HepG2 (cell line): ENCODE data around the gene GPD1. TPM values are rescaled to one million over a fixed set of nuclear protein-coding genes. Genes with fewer than 3 reads are reported as not detected.

Experiments
- AHR ChIP-seq: IDR thresholded peaks from 2 replicates; pipeline ENCODE4 v1.6.1; 2018; ENCODE audit warnings: missing genetic modification reagents, missing compliant biosample characterization
- GATAD2A ChIP-seq: IDR thresholded peaks from 2 replicates; pipeline ENCODE4 v1.6.1; 2016
- HIVEP1 ChIP-seq: sonication (generic); formaldehyde crosslinking; IDR thresholded peaks from 2 replicates; pipeline ENCODE4 v1.4.0; 2020; ENCODE audit warnings: mild to moderate bottlenecking, missing genetic modification reagents
- PHB2 ChIP-seq: fragments of 450-650 bp; IDR thresholded peaks from 2 replicates; pipeline ENCODE4 v1.6.1; 2018; ENCODE audit not compliant: partially characterized antibody
- PHF8 ChIP-seq: sonication (generic); formaldehyde crosslinking; IDR thresholded peaks from 2 replicates; pipeline ENCODE4 v1.5.0; 2020; ENCODE audit warnings: missing genetic modification reagents
- RXRA ChIP-seq: sonication (generic); formaldehyde crosslinking; IDR thresholded peaks from 2 replicates; pipeline ENCODE4 v1.5.1; 2020; ENCODE audit warnings: missing genetic modification reagents
- SP140L ChIP-seq: sonication (generic); formaldehyde crosslinking; IDR thresholded peaks from 2 replicates; pipeline ENCODE4 v1.4.0; 2020; ENCODE audit warnings: missing genetic modification reagents, borderline replicate concordance
- TAF15 ChIP-seq: fragments of 200-400 bp; formaldehyde crosslinking; IDR thresholded peaks from one replicate; pipeline ENCODE4 v1.6.1; 2018; ENCODE audit warnings: mild to moderate bottlenecking, low read depth, low read length; ENCODE audit not compliant: poor library complexity, severe bottlenecking
- ZEB1 ChIP-seq: IDR thresholded peaks from 2 replicates; pipeline ENCODE4 v1.6.1; 2012; ENCODE audit warnings: mild to moderate bottlenecking, low read depth, inconsistent platforms; ENCODE audit not compliant: insufficient replicate concordance
- ZFP37 ChIP-seq: sonication (generic); formaldehyde crosslinking; IDR thresholded peaks from 2 replicates; pipeline ENCODE4 v1.4.0; 2020; ENCODE audit warnings: missing genetic modification reagents, borderline replicate concordance
- polyA plus RNA-seq, 8 experiments: library from polyadenylated mRNA; depleted of rRNA in 3 of 8; stranded (reverse) in 7 of 8; unstranded in 1 of 8; fragments of >200 nt; fragmentation: Illumina TruSeq in 4 of 8; extraction: Trizol in 4 of 8; gene quantifications; 2 replicates each; pipeline versions ENCODE4 v1.2.1 to v1.2.3, GENCODE V29; 2011 to 2016; ENCODE audit warnings: low read depth in 4 of 8, missing spikeins in 1 of 8, mixed read lengths in 1 of 8; ENCODE audit not compliant: insufficient read depth in 1 of 8
- total RNA-seq, 5 experiments: library from RNA; depleted of rRNA; stranded (reverse); fragments of >200 nt; fragmentation: Illumina TruSeq; extraction: Trizol; gene quantifications; 2 replicates each; pipeline ENCODE4 v1.2.3, GENCODE V29; 2016; ENCODE audit warnings: low read depth in 1 of 5
- TF ChIP-seq, protein P1 (sequence below): sonication (generic); formaldehyde crosslinking; IDR thresholded peaks from 2 replicates; pipeline ENCODE4 v1.4.0; 2020; ENCODE audit warnings: missing genetic modification reagents
- TF ChIP-seq, protein P2 (sequence below): IDR thresholded peaks from 2 replicates; pipeline ENCODE4 v1.6.1; 2018; ENCODE audit warnings: missing genetic modification reagents, mild to moderate bottlenecking, missing compliant biosample characterization
- TF ChIP-seq, protein P3 (sequence below): sonication (generic); formaldehyde crosslinking; IDR thresholded peaks from 2 replicates; pipeline ENCODE4 v1.4.0; 2020; ENCODE audit warnings: missing genetic modification reagents
- TF ChIP-seq, protein P4 (sequence below): sonication (generic); formaldehyde crosslinking; IDR thresholded peaks from 2 replicates; pipeline ENCODE4 v1.4.0; 2020; ENCODE audit warnings: missing genetic modification reagents
- TF ChIP-seq, protein P5 (sequence below): IDR thresholded peaks from 2 replicates; pipeline ENCODE4 v1.6.1; 2016; ENCODE audit warnings: missing biosample characterization, missing genetic modification reagents, low read depth

GPD1 gene
- total and polyA plus RNA-seq, 2 of the 13 experiments (the other 11 are each of a cell fraction or from before 2014, with no cell fraction given), result 3.7 to 30.6 TPM

DNA sequence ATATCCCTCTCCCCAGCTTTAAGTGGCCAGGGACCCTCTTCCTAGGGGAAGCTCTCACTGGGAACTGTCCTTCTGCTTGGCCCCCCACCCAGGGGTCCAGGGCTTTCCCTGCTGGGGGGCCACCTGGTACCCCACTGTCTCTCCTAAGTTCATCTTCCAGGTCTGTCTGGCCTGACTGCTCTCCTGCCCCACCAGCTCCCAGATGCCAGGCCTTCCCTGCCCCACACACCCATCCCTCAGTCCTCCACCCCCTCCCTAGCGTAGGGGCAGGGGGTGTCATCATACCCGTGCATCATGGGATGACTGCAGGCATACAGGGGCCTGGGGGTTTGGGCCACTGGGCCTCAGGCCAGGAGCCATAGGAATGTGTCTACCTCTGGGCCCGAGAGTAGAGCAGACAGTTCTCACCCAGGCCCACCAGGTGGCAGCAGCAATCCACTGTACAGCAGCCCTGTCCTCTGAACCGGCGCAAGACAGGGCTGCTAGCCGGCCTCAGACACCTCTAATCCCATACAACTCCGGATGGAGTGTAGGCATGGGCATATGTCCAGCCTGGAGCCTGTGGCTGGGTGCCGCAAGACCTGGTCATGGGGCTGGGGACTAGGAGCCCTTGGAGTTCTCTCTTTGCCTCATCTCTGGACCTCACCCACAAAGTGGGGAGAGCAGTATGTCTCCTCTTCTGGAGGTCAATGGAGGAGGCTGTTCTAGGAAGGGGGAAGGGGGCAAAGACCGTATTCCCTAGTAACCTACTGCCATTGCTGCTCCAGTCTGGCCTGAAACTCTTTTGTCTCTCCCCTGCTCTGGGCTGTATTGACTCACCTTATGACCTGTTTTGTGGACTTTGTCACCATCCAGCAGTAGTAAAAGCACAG is 28.6 kb upstream of the GPD1 start (continued):
- TF ChIP-seq, protein P1, sequence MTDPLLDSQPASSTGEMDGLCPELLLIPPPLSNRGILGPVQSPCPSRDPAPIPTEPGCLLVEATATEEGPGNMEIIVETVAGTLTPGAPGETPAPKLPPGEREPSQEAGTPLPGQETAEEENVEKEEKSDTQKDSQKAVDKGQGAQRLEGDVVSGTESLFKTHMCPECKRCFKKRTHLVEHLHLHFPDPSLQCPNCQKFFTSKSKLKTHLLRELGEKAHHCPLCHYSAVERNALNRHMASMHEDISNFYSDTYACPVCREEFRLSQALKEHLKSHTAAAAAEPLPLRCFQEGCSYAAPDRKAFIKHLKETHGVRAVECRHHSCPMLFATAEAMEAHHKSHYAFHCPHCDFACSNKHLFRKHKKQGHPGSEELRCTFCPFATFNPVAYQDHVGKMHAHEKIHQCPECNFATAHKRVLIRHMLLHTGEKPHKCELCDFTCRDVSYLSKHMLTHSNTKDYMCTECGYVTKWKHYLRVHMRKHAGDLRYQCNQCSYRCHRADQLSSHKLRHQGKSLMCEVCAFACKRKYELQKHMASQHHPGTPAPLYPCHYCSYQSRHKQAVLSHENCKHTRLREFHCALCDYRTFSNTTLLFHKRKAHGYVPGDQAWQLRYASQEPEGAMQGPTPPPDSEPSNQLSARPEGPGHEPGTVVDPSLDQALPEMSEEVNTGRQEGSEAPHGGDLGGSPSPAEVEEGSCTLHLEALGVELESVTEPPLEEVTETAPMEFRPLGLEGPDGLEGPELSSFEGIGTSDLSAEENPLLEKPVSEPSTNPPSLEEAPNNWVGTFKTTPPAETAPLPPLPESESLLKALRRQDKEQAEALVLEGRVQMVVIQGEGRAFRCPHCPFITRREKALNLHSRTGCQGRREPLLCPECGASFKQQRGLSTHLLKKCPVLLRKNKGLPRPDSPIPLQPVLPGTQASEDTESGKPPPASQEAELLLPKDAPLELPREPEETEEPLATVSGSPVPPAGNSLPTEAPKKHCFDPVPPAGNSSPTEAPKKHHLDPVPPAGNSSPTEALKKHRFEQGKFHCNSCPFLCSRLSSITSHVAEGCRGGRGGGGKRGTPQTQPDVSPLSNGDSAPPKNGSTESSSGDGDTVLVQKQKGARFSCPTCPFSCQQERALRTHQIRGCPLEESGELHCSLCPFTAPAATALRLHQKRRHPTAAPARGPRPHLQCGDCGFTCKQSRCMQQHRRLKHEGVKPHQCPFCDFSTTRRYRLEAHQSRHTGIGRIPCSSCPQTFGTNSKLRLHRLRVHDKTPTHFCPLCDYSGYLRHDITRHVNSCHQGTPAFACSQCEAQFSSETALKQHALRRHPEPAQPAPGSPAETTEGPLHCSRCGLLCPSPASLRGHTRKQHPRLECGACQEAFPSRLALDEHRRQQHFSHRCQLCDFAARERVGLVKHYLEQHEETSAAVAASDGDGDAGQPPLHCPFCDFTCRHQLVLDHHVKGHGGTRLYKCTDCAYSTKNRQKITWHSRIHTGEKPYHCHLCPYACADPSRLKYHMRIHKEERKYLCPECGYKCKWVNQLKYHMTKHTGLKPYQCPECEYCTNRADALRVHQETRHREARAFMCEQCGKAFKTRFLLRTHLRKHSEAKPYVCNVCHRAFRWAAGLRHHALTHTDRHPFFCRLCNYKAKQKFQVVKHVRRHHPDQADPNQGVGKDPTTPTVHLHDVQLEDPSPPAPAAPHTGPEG (CRISPR knock-in tag), result no peak
- TF ChIP-seq GATAD2A (peak; percentile 76), SP140L (no peak), PHB2 (no peak), RXRA (CRISPR knock-in tag) (peak; percentile 60; the same call in 1 of the 2 replicates), ZFP37 (CRISPR knock-in tag) (0 out of 2 replicates have a peak, but pooled peaks have one; percentile 26), ZEB1 (no peak), PHF8 (no peak), HIVEP1 (0 out of 2 replicates have a peak, but pooled peaks have one; percentile 33), TAF15 (no peak), AHR (CRISPR knock-in tag) (0 out of 2 replicates have a peak, but pooled peaks have one; percentile 22)
- TF ChIP-seq, protein P2, sequence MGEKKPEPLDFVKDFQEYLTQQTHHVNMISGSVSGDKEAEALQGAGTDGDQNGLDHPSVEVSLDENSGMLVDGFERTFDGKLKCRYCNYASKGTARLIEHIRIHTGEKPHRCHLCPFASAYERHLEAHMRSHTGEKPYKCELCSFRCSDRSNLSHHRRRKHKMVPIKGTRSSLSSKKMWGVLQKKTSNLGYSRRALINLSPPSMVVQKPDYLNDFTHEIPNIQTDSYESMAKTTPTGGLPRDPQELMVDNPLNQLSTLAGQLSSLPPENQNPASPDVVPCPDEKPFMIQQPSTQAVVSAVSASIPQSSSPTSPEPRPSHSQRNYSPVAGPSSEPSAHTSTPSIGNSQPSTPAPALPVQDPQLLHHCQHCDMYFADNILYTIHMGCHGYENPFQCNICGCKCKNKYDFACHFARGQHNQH, result peak; percentile 28; the same call in 1 of the 2 replicates
- TF ChIP-seq, protein P3, sequence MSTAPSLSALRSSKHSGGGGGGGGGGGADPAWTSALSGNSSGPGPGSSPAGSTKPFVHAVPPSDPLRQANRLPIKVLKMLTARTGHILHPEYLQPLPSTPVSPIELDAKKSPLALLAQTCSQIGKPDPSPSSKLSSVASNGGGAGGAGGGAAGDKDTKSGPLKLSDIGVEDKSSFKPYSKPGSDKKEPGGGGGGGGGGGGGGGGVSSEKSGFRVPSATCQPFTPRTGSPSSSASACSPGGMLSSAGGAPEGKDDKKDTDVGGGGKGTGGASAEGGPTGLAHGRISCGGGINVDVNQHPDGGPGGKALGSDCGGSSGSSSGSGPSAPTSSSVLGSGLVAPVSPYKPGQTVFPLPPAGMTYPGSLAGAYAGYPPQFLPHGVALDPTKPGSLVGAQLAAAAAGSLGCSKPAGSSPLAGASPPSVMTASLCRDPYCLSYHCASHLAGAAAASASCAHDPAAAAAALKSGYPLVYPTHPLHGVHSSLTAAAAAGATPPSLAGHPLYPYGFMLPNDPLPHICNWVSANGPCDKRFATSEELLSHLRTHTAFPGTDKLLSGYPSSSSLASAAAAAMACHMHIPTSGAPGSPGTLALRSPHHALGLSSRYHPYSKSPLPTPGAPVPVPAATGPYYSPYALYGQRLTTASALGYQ, result no peak
- TF ChIP-seq, protein P4, sequence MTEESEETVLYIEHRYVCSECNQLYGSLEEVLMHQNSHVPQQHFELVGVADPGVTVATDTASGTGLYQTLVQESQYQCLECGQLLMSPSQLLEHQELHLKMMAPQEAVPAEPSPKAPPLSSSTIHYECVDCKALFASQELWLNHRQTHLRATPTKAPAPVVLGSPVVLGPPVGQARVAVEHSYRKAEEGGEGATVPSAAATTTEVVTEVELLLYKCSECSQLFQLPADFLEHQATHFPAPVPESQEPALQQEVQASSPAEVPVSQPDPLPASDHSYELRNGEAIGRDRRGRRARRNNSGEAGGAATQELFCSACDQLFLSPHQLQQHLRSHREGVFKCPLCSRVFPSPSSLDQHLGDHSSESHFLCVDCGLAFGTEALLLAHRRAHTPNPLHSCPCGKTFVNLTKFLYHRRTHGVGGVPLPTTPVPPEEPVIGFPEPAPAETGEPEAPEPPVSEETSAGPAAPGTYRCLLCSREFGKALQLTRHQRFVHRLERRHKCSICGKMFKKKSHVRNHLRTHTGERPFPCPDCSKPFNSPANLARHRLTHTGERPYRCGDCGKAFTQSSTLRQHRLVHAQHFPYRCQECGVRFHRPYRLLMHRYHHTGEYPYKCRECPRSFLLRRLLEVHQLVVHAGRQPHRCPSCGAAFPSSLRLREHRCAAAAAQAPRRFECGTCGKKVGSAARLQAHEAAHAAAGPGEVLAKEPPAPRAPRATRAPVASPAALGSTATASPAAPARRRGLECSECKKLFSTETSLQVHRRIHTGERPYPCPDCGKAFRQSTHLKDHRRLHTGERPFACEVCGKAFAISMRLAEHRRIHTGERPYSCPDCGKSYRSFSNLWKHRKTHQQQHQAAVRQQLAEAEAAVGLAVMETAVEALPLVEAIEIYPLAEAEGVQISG (CRISPR knock-in tag), result peak; percentile 92
- TF ChIP-seq, protein P5, sequence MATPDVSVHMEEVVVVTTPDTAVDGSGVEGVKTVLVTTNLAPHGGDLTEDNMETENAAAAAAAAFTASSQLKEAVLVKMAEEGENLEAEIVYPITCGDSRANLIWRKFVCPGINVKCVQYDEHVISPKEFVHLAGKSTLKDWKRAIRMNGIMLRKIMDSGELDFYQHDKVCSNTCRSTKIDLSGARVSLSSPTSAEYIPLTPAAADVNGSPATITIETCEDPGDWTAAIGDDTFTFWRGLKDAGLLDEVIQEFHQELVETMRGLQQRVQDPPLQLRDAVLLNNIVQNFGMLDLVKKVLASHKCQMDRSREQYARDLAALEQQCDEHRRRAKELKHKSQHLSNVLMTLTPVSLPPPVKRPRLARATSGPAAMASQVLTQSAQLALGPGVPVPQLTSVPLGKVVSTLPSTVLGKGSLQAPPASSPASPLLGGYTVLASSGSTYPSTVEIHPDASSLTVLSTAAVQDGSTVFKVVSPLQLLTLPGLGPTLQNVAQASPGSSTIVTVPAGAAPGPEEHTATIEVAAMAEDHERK (CRISPR knock-in tag), result no peak
